ENCODE measurements around the gene MTHFD2L. TPM values are rescaled to one million over a fixed set of nuclear protein-coding genes. Genes with fewer than 3 reads are reported as not detected.

Gene MTHFD2L
- total and polyA plus RNA-seq, 9 of the 15 experiments (the other 6 are each of a cell fraction or from before 2014, with no cell fraction given) = 10.0 to 39.0 (median 26.0) TPM

DNA sequence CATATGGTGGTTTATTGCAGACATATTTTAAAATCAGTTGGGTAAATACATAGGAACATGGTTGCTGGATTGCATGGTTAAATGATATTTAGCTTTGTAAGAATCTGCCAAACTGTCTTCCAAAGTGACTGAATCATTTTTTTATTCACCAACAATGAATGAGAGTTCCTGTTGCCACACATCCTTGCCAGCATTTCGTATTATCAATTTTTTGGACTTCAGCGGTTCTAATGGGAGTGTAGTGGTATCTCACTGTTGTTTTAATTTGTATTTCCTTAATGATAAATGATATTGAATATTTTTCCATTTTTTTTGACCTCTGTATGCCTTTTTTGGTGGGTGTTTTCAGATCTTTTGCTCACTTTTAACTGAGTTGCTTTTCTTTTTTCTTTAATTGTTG lies 1.4 kb upstream of the MTHFD2L start (continued):
- TF ChIP-seq, protein P1, sequence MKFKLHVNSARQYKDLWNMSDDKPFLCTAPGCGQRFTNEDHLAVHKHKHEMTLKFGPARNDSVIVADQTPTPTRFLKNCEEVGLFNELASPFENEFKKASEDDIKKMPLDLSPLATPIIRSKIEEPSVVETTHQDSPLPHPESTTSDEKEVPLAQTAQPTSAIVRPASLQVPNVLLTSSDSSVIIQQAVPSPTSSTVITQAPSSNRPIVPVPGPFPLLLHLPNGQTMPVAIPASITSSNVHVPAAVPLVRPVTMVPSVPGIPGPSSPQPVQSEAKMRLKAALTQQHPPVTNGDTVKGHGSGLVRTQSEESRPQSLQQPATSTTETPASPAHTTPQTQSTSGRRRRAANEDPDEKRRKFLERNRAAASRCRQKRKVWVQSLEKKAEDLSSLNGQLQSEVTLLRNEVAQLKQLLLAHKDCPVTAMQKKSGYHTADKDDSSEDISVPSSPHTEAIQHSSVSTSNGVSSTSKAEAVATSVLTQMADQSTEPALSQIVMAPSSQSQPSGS (CRISPR knock-in tag; IDR thresholded peaks at IDR 0.05) = no peak
- TF ChIP-seq ZNF212 (CRISPR knock-in tag; IDR thresholded peaks at IDR 0.05) (no peak), SMAD1 (IDR thresholded peaks at IDR 0.05; ENCODE audit: low read depth, low read length, partially characterized antibody) (no peak), SMARCA5 (IDR thresholded peaks at IDR 0.05) (peak; percentile 61; the same call in 1 of the 2 replicates), HBP1 (CRISPR knock-in tag; IDR thresholded peaks at IDR 0.05) (no peak)

DNA sequence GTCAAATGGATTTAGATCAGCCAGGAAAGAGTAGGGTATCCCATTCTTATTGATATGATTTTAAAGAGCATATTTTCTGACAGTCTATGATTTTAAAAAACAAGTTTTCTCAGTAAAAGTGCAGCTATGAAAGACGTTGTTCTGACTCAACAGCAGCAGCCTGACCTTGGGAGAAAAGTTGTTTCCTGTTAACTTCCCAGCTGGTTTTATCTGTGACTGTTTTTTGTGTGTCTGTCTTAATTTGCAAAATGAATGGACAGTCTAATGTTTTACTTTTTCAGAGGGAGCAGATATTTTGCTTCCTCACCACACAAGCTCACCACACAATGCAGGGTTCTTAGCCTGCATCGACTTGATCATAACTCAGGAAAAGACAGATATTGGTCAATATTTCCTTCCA lies 764 bp upstream of the MTHFD2L start:
- ChIA-PET POLR2A (interaction anchor here (0.6 to 1.9 kb wide), 2 partner anchors 10 to 707 kb away, joined by 3 to 8 read pairs; no protein-coding TSS in a partner anchor), CTCF (ENCODE audit: low intra/inter-chr PET ratio) (no interaction called here)
- WGBS (ENCODE audit: insufficient coverage, low coverage, missing lambda C conversion rate) = 0% methylated on average over 2 of the region's 2 CpGs
- TSS peak; percentile 90 for BruUV-seq (replicated peaks)
- TF ChIP-seq PPARD (CRISPR knock-in tag; IDR thresholded peaks at IDR 0.05) = no peak
- TF ChIP-seq DPF2 (IDR thresholded peaks at IDR 0.05) = 0 out of 2 replicates have a peak, but pooled peaks have one; percentile 8
- TF ChIP-seq CBFA2T2 (conservative IDR thresholded peaks at IDR 0.05) = no peak
- TF ChIP-seq FOXA3 (CRISPR knock-in tag; conservative IDR thresholded peaks at IDR 0.05 in 1 of 2, IDR thresholded peaks at IDR 0.05 in 1 of 2) = 0 out of 4 replicates have a peak, but pooled peaks of 1 of the 2 experiments have one; percentile 7
- TF ChIP-seq ZBTB33 (CRISPR knock-in tag; IDR thresholded peaks at IDR 0.05) = 0 out of 2 replicates have a peak, but pooled peaks have one; percentile 0
- TF ChIP-seq ESRRA (IDR thresholded peaks at IDR 0.05; ENCODE audit: borderline replicate concordance, low read depth) = peak; percentile 69
- TF ChIP-seq XRCC4 (IDR thresholded peaks at IDR 0.05; ENCODE audit: extremely low read depth, insufficient read depth, insufficient read length) = no peak
- Histone ChIP-seq H2AFZ (ENCODE audit: low read depth, low read length) (peak overlapping the region; percentile 96), H4K20me1 (replicated peaks; ENCODE audit: control insufficient read depth, insufficient read depth, low read length) (0 out of 2 replicates have a peak, but pooled peaks cover 6% of the 10 kb centered on the region), H3K27me3 (ENCODE audit: control insufficient read depth in 2 of 2, insufficient read depth in 2 of 2, low read length in 2 of 2) (no peaks in the 10 kb centered on the region), H3K9ac (ENCODE audit: insufficient read depth in 1 of 2, low read depth in 2 of 2, low read length in 2 of 2) (peak overlapping the region; percentile 94 to 97), H3K4me2 (ENCODE audit: insufficient read depth, low read length) (peak overlapping the region; percentile 99), H3K27ac (ENCODE audit: extremely low read depth, low read depth, low read length) (peak overlapping the region; percentile 97), H3K4me1 (replicated peaks in 1 of 2; ENCODE audit: control insufficient read depth in 2 of 2, insufficient read depth in 2 of 2, low read length in 2 of 2) (peaks cover 4 to 5% of the 10 kb centered on the region in 2 experiments; a peak in 4 of 5 replicates), H3K4me3 (peak overlapping the region; percentile 70), H3K9me1 (ENCODE audit: control insufficient read depth, insufficient read depth, low read length) (no peaks in the 10 kb centered on the region), H3K9me3 (replicated peaks; ENCODE audit: control insufficient read depth, insufficient read depth, low read depth, low read length) (no peaks in the 10 kb centered on the region), H3K79me2 (ENCODE audit: control insufficient read depth, insufficient read depth, low read length) (peaks cover 54% of the 10 kb centered on the region), H3K36me3 (ENCODE audit: control insufficient read depth, insufficient read depth, low read length) (peaks cover 28% of the 10 kb centered on the region)
- ATAC-seq (peak; percentile 14), FAIRE-seq (peak; percentile 15), DNase-seq (ENCODE audit: extremely low read depth in 1 of 4, low spot score in 3 of 4) (peak in 2 of 4 experiments; percentile 11 to 39)
- in situ Hi-C loops (cut with MboI) (no loop called here), intact Hi-C loops (cut with micrococcal nuclease) (no loop called here)

All from K562 (cell line).